SK-N-SH (cell line): Measurements from ENCODE around the gene ATP5F1E.

Source experiments
- EP300 ChIP-seq, 2 experiments: IDR thresholded peaks; 2 replicates each; pipeline versions ENCODE4 v1.4.0 to v1.6.1; 2012; ENCODE audit warnings: borderline replicate concordance in 1 of 2, low read depth in 1 of 2, low read length in 1 of 2
- EZH2phosphoT487 ChIP-seq: fragments of 200-600 bp; sonication (generic); IDR thresholded peaks from 2 replicates; pipeline ENCODE4 v1.6.1; 2017; ENCODE audit warnings: low read depth, mixed run types, mild to moderate bottlenecking, antibody characterized with exemption, moderate library complexity, borderline replicate concordance
- FOXM1 ChIP-seq: IDR thresholded peaks from 2 replicates; pipeline ENCODE4 v1.4.0; 2012; ENCODE audit warnings: low read depth, mild to moderate bottlenecking
- GABPA ChIP-seq: IDR thresholded peaks from 2 replicates; pipeline ENCODE4 v1.4.0; 2012; ENCODE audit warnings: low read depth, mild to moderate bottlenecking
- GATA2 ChIP-seq: sonication (generic); formaldehyde crosslinking; IDR thresholded peaks from 2 replicates; pipeline ENCODE4 v1.5.0; 2020; ENCODE audit warnings: mild to moderate bottlenecking, missing genetic modification reagents
- JUND ChIP-seq: IDR thresholded peaks from 2 replicates; pipeline ENCODE4 v1.4.0; 2012
- POLR2AphosphoS5 ChIP-seq: IDR thresholded peaks from 2 replicates; pipeline ENCODE4 v1.6.1; 2012; ENCODE audit warnings: low read depth, low read length
- RFX5 ChIP-seq: IDR thresholded peaks from 2 replicates; pipeline ENCODE4 v1.6.1; 2012; ENCODE audit warnings: mild to moderate bottlenecking, improper control_type of control experiment, low read length
- TF ChIP-seq, protein P1 (sequence below): fragments of 200-600 bp; sonication (generic); IDR thresholded peaks from 2 replicates; pipeline ENCODE4 v1.6.1; 2017; ENCODE audit warnings: antibody characterized with exemption, mild to moderate bottlenecking, moderate library complexity
- TF ChIP-seq, protein P2 (sequence below): fragments of 150-350 bp; IDR thresholded peaks from 2 replicates; pipeline ENCODE4 v1.6.1; 2016; ENCODE audit warnings: mild to moderate bottlenecking, low read depth, low read length
- TF ChIP-seq, protein P3 (sequence below): IDR thresholded peaks from 2 replicates; pipeline ENCODE4 v1.6.1; 2012; ENCODE audit warnings: mild to moderate bottlenecking, low read depth, low read length, moderate library complexity
- TF ChIP-seq, protein P4 (sequence below): IDR thresholded peaks from 2 replicates; pipeline ENCODE4 v1.4.0; 2012; ENCODE audit warnings: low read depth

DNA sequence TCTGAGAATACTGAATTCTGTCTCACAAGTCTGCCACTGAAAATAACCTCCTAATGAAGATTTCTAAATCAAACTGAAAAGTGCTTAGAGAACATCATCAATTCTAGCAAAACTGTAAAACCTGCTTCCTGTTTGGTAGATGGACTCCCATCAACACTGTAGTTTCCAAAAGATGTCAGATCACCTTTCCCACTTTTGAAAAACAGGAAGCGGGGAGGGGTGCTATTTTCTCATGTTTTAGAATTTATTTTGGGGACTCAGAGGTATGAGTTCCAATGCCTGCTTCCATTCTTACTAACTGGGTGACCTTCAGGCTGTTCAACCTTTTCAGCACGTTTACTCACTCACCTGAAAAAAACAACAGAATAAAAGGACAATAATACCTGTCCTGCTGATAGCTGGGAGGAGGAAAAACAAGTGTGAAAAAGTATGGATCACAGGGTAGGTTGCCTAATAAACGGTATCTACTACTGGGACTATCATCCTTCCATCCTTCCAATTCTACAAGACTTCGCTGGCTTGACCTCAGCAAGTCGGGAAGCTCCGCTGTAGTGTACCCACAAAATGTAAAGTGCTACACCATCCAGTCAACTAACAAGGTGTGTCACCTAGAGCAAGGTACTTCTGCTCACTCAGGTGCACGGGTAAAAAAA lies 1.1 kb downstream of the ATP5F1E start:
- no peak for TF ChIP-seq FOXM1
- no peak for TF ChIP-seq RFX5
- TF ChIP-seq, protein P1, sequence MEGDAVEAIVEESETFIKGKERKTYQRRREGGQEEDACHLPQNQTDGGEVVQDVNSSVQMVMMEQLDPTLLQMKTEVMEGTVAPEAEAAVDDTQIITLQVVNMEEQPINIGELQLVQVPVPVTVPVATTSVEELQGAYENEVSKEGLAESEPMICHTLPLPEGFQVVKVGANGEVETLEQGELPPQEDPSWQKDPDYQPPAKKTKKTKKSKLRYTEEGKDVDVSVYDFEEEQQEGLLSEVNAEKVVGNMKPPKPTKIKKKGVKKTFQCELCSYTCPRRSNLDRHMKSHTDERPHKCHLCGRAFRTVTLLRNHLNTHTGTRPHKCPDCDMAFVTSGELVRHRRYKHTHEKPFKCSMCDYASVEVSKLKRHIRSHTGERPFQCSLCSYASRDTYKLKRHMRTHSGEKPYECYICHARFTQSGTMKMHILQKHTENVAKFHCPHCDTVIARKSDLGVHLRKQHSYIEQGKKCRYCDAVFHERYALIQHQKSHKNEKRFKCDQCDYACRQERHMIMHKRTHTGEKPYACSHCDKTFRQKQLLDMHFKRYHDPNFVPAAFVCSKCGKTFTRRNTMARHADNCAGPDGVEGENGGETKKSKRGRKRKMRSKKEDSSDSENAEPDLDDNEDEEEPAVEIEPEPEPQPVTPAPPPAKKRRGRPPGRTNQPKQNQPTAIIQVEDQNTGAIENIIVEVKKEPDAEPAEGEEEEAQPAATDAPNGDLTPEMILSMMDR: no peak
- TF ChIP-seq, protein P2, sequence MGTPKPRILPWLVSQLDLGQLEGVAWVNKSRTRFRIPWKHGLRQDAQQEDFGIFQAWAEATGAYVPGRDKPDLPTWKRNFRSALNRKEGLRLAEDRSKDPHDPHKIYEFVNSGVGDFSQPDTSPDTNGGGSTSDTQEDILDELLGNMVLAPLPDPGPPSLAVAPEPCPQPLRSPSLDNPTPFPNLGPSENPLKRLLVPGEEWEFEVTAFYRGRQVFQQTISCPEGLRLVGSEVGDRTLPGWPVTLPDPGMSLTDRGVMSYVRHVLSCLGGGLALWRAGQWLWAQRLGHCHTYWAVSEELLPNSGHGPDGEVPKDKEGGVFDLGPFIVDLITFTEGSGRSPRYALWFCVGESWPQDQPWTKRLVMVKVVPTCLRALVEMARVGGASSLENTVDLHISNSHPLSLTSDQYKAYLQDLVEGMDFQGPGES: no peak
- TF ChIP-seq POLR2AphosphoS5: no peak
- TF ChIP-seq EP300 (IDR thresholded peaks at IDR 0.05; ENCODE audit: borderline replicate concordance in 1 of 2, low read depth in 1 of 2, low read length in 1 of 2): no peak
- no peak for TF ChIP-seq JUND
- TF ChIP-seq EZH2phosphoT487: no peak
- no peak for TF ChIP-seq GABPA
- TF ChIP-seq, protein P3, sequence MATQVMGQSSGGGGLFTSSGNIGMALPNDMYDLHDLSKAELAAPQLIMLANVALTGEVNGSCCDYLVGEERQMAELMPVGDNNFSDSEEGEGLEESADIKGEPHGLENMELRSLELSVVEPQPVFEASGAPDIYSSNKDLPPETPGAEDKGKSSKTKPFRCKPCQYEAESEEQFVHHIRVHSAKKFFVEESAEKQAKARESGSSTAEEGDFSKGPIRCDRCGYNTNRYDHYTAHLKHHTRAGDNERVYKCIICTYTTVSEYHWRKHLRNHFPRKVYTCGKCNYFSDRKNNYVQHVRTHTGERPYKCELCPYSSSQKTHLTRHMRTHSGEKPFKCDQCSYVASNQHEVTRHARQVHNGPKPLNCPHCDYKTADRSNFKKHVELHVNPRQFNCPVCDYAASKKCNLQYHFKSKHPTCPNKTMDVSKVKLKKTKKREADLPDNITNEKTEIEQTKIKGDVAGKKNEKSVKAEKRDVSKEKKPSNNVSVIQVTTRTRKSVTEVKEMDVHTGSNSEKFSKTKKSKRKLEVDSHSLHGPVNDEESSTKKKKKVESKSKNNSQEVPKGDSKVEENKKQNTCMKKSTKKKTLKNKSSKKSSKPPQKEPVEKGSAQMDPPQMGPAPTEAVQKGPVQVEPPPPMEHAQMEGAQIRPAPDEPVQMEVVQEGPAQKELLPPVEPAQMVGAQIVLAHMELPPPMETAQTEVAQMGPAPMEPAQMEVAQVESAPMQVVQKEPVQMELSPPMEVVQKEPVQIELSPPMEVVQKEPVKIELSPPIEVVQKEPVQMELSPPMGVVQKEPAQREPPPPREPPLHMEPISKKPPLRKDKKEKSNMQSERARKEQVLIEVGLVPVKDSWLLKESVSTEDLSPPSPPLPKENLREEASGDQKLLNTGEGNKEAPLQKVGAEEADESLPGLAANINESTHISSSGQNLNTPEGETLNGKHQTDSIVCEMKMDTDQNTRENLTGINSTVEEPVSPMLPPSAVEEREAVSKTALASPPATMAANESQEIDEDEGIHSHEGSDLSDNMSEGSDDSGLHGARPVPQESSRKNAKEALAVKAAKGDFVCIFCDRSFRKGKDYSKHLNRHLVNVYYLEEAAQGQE: no peak
- TF ChIP-seq GATA2 (CRISPR knock-in tag): no peak
- TF ChIP-seq, protein P4, sequence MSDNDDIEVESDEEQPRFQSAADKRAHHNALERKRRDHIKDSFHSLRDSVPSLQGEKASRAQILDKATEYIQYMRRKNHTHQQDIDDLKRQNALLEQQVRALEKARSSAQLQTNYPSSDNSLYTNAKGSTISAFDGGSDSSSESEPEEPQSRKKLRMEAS: no peak
